Activated CD8-positive, alpha-beta memory T cell treated with anti-CD3 and anti-CD28 coated beads, Interleukin-2, amount 50 U/mL, for 1 hour (primary cell): ENCODE data around the gene SSH2.
"Not testable (repeated sequence)": the region's sequence is repeated elsewhere in the genome, so short reads cannot be mapped to it uniquely, and the experiment has no call there.

Experiments
- DNase-seq: peaks from one replicate; pipeline ENCODE4 v3.0.0-alpha.2; 2020; ENCODE audit errors: extremely low read depth

SSH2 gene

GRCh38 chr17:29874358-29874757 lies 55.7 kb downstream of the SSH2 start:
- not testable (repeated sequence) for DNase-seq

- no peak for DNase-seq
These were observed 56.6 kb downstream of the SSH2 start for GRCh38 chr17:29873476-29873875.

GRCh38 chr17:29870836-29871465 lies 59.1 kb downstream of the SSH2 start:
- DNase-seq = no peak

- DNase-seq = no peak
These were observed 62.3 kb downstream of the SSH2 start for GRCh38 chr17:29867643-29868181.

- DNase-seq = no peak
These were observed 63.2 kb downstream of the SSH2 start for GRCh38 chr17:29866746-29867404.

- no peak for DNase-seq
These were observed 65.4 kb downstream of the SSH2 start for GRCh38 chr17:29864615-29865014.

GRCh38 chr17:29864123-29864522 lies 65.9 kb downstream of the SSH2 start:
- not testable (repeated sequence) for DNase-seq

- no peak for DNase-seq
These were observed 67.1 kb downstream of the SSH2 start for GRCh38 chr17:29862951-29863350.

- no peak for DNase-seq
These were observed 67.9 kb downstream of the SSH2 start for GRCh38 chr17:29862127-29862526.

GRCh38 chr17:29859445-29859844 lies 70.6 kb downstream of the SSH2 start:
- not testable (repeated sequence) for DNase-seq

- no peak for DNase-seq
These were observed 72.2 kb downstream of the SSH2 start for GRCh38 chr17:29857823-29858222.

- not testable (repeated sequence) for DNase-seq
These were observed 72.9 kb downstream of the SSH2 start for GRCh38 chr17:29857105-29857504.

- DNase-seq = no peak
These were observed 74.3 kb downstream of the SSH2 start for GRCh38 chr17:29855686-29856085.

- DNase-seq = no peak
These were observed 81.3 kb downstream of the SSH2 start for GRCh38 chr17:29848737-29849136.

- DNase-seq = no peak
These were observed 82.3 kb downstream of the SSH2 start for GRCh38 chr17:29847527-29848400.

- DNase-seq = no peak
These were observed 82.9 kb downstream of the SSH2 start for GRCh38 chr17:29847118-29847517.

- DNase-seq = no peak
These were observed 83.7 kb downstream of the SSH2 start for GRCh38 chr17:29846298-29846697.

GRCh38 chr17:29844339-29845048 lies 85.5 kb downstream of the SSH2 start:
- no peak for DNase-seq

- no peak for DNase-seq
These were observed 89.1 kb downstream of the SSH2 start for GRCh38 chr17:29840884-29841283.

- no peak for DNase-seq
These were observed 90.4 kb downstream of the SSH2 start for GRCh38 chr17:29839656-29840055.

GRCh38 chr17:29838961-29839360 lies 91.1 kb downstream of the SSH2 start:
- DNase-seq = no peak

- DNase-seq = no peak
These were observed 92.5 kb downstream of the SSH2 start for GRCh38 chr17:29837531-29837930.
